Loucy (cell line): Measurements from ENCODE around the gene PTPRN2.

Experiments
- EZH2phosphoT487 ChIP-seq: fragments of 200-600 bp; IDR thresholded peaks from 2 replicates; pipeline ENCODE4 v1.6.1; 2018; ENCODE audit warnings: antibody characterized with exemption, mild to moderate bottlenecking, moderate library complexity, borderline replicate concordance
- TF ChIP-seq, protein P1 (sequence below): fragments of 200-600 bp; sonication (generic); conservative IDR thresholded peaks from 2 replicates; pipeline ENCODE4 v1.5.1; 2014; ENCODE audit warnings: mild to moderate bottlenecking, antibody characterized with exemption, low read length

DNA sequence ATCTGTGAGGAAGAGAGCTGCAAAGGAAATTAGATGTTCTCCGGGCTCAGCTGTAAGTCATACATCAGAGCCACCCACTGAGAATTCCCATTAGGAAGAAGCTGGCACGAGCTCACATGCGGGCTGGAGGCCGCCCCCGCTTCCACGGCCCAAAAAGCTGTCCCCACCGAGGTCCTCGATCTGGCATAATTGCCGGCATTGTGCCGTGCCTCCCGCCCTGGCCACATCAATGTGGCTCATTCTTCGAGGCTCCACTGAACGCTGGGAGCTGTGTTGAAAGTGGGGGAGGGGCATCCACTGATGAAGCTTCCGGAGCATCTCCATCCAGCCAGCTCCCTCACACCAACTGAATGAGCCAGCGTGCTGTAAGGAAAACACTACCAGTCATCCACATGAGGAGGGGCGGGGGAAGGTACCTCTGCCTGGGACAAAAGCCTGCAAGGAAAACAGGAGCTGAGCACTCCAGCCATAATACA is 173.1 kb downstream of the PTPRN2 start:
- TF ChIP-seq, protein P1, sequence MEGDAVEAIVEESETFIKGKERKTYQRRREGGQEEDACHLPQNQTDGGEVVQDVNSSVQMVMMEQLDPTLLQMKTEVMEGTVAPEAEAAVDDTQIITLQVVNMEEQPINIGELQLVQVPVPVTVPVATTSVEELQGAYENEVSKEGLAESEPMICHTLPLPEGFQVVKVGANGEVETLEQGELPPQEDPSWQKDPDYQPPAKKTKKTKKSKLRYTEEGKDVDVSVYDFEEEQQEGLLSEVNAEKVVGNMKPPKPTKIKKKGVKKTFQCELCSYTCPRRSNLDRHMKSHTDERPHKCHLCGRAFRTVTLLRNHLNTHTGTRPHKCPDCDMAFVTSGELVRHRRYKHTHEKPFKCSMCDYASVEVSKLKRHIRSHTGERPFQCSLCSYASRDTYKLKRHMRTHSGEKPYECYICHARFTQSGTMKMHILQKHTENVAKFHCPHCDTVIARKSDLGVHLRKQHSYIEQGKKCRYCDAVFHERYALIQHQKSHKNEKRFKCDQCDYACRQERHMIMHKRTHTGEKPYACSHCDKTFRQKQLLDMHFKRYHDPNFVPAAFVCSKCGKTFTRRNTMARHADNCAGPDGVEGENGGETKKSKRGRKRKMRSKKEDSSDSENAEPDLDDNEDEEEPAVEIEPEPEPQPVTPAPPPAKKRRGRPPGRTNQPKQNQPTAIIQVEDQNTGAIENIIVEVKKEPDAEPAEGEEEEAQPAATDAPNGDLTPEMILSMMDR = no peak
- TF ChIP-seq EZH2phosphoT487 = no peak
